ENCODE measurements around the gene LRRC3.
"Not testable (repeated sequence)": the region's sequence is repeated elsewhere in the genome, so short reads cannot be mapped to it uniquely, and the experiment has no call there.

LRRC3 gene

GRCh38 chr21:44498280-44499210, 43.2 kb downstream of the LRRC3 start:
- DNase-seq = no peak

- DNase-seq = no peak
Observed at GRCh38 chr21:44499211-44499560, 43.9 kb downstream of the LRRC3 start.

- DNase-seq = no peak
Observed at GRCh38 chr21:44499631-44500030, 44.3 kb downstream of the LRRC3 start.

GRCh38 chr21:44500111-44500510, 44.8 kb downstream of the LRRC3 start:
- no peak for DNase-seq

- DNase-seq = no peak
Observed at GRCh38 chr21:44502171-44502958, 47.1 kb downstream of the LRRC3 start.

GRCh38 chr21:44503006-44503889, 47.9 kb downstream of the LRRC3 start:
- not testable (repeated sequence) for DNase-seq

- DNase-seq = no peak
Observed at GRCh38 chr21:44503901-44504399, 48.6 kb downstream of the LRRC3 start.

GRCh38 chr21:44505673-44506278, 50.5 kb downstream of the LRRC3 start:
- no peak for DNase-seq

GRCh38 chr21:44506279-44507255, 51.3 kb downstream of the LRRC3 start:
- DNase-seq = no peak

GRCh38 chr21:44507673-44508425, 52.5 kb downstream of the LRRC3 start:
- DNase-seq = no peak

GRCh38 chr21:44508426-44508710, 53.1 kb downstream of the LRRC3 start:
- no peak for DNase-seq

- DNase-seq = no peak
Observed at GRCh38 chr21:44508711-44509445, 53.6 kb downstream of the LRRC3 start.

- no peak for DNase-seq
Observed at GRCh38 chr21:44509539-44509938, 54.2 kb downstream of the LRRC3 start.

GRCh38 chr21:44510109-44510507, 54.8 kb downstream of the LRRC3 start:
- no peak for DNase-seq

GRCh38 chr21:44510508-44511218, 55.4 kb downstream of the LRRC3 start:
- no peak for DNase-seq

GRCh38 chr21:44511219-44511937, 56.1 kb downstream of the LRRC3 start:
- no peak for DNase-seq

All from HCEC 1CT (cell line).